GM18868 (cell line): ENCODE data around the gene TPSD1.
"Not testable (repeated sequence)": the region's sequence is repeated elsewhere in the genome, so short reads cannot be mapped to it uniquely, and the experiment has no call there.

Experiments
- ATAC-seq: cut with Tn5 transposase; IDR thresholded peaks from one replicate; pipeline ENCODE4 v1.9.1; 2021; ENCODE audit warnings: mild to moderate bottlenecking, moderate library complexity; ENCODE audit not compliant: unreplicated experiment

The TPSD1 gene

DNA sequence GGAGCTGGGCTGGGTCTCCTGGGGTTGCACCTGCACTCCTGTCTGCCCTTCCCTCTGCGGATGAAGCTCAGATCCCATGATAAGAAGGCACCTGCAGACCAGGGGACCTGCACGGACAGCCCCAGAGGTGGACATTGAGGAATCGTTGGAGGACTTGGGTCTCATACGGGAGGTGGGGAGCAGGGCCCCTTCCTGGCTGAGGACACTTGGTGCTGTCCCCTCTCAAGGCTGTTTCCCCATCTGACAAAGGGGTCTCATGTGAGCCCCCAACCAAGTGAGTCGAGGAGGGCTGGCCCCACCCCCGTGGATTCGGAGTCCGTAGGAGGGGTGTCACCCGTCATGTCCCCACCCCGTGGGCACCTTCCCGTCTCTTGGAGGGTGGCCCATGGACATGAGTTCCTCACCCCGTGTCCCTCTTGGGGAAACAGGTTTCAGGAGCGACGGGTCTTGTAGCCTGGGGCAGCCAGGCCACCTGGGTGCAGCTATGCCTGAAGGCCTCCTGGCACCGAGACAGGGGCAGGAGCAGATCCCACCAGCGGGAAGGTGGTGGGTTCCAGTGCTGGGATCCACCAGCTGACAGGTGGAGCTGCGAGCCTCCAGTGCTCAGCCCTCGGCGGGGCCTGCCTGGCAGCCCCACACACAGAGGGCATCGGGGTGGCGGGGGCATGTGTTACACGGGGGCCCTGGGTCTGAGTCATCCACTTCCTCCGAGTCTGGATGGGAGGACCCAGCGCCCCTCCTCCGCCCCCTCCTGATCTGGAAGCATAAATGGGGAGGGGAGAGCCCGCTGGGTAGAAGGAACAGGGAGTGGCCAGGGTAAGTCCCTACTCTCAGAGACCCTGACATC is at the start of gene TPSD1:
Gene TPSD1 (plus strand): TSS at position 794 of the 847 bp plus-strand sequence. CDS start 212 bp downstream, outside the sequence.
- not testable (repeated sequence) for ATAC-seq

- ATAC-seq, result no peak
Measured at GRCh38 chr16:1206326-1206725, 49.5 kb upstream of the TPSD1 start.

DNA sequence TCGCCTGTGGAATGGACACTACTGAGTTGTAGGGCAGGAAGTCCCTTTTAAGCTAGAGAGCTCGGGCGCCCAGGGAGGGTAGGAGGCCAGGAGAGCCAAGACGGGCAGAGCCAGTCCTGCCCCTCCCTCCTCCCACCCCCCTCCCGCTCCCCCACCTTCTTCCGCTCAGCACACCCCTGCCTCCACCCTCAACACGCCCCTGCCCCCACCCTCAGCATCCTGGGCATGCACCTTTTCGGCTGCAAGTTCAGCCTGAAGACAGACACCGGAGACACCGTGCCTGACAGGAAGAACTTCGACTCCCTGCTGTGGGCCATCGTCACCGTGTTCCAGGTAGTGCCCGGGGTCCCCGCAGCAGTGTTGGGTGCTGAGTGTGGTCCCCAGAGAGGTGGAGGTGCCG is 49.1 kb upstream of the TPSD1 start:
- no peak for ATAC-seq

DNA sequence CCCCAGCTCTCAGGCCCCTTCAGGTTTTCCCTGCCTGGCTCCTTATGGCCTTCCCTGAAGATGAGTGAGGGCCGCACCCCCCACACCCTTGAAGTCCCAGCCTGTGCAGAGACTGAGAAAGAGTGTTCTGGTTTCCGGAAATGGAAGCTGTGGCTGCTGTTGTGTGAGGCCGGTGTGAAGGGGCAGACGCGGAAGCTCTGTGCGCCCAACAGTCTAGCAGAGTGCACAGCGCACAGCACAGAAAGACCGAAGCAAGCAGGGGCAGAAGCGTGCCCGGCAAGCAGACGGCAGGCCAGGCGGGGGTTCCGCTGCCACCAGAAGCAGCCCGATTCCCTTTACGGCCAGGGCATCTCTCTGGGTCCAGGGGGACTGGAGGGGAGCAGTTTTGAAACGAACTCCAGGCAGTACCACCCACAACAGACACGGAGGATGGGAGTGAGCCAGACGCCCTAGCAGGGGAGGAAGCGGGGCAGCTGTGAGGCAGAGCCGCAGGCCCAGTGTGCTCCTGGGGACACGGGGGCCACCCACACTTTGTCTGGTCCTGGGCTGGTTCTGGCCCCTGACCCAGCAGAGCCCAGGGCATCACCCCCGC is 47.5 kb upstream of the TPSD1 start:
- ATAC-seq, result no peak

DNA sequence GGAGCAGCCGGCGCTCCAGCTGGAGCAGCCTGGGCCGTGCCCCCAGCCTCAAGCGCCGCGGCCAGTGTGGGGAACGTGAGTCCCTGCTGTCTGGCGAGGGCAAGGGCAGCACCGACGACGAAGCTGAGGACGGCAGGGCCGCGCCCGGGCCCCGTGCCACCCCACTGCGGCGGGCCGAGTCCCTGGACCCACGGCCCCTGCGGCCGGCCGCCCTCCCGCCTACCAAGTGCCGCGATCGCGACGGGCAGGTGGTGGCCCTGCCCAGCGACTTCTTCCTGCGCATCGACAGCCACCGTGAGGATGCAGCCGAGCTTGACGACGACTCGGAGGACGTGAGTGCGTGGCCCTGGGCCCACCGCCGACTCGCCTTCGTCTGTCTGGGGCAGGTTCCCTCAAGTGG is 46.8 kb upstream of the TPSD1 start:
- ATAC-seq, result no peak

- no peak for ATAC-seq
Measured at GRCh38 chr16:1210461-1210860, 45.4 kb upstream of the TPSD1 start.

GRCh38 chr16:1211451-1212268 is 44.2 kb upstream of the TPSD1 start:
- no peak for ATAC-seq

GRCh38 chr16:1212616-1213194 is 43.2 kb upstream of the TPSD1 start:
- ATAC-seq, result no peak

DNA sequence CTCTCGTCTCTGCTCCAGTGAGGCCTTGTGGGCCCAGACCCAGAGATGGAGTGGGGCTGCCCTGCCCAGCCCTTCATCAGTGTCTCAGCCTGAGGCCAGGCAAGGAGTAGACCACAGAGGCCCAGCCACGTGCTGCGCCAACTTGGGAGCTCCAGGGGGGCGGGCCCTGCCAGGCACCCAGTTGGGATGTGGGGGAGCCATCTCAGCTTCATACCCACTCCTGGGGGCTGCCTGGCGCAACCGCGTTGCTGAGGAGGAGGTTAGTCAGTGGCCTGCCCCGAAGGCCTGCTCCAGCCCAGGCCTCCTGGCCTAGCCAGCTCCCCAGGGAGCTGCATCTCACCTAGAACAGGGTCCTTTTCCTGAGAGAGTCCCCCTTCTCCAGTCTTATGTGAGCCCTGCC is 42.6 kb upstream of the TPSD1 start:
- ATAC-seq, result no peak

DNA sequence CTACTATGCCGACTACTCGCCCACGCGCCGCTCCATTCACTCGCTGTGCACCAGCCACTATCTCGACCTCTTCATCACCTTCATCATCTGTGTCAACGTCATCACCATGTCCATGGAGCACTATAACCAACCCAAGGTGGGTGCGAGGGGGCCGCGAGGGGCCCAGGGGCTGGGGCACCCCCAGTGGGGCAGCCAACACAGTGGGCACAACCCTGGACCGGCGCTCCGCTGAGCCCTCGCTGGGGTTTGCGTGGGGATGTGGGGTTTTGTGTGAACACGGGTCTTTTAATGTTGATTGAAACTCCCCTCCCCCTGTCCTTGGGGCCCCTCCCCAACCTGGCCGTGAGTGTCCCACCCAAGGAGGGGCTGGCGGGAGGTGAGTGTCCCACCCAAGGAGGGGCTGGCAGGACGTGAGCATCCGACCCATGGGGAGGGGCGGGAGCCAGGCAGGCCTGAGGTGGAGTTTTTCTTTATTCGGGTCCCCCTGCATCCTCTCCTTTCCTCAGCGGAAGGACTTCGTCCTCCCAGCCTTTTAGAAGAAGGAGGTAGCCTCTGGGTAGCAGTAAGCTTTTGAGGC is 42.0 kb upstream of the TPSD1 start:
- ATAC-seq, result no peak

GRCh38 chr16:1214719-1215118 is 41.1 kb upstream of the TPSD1 start:
- no peak for ATAC-seq

GRCh38 chr16:1215574-1216295 is 40.1 kb upstream of the TPSD1 start:
- no peak for ATAC-seq

- ATAC-seq, result no peak
Measured at GRCh38 chr16:1216296-1216619, 39.6 kb upstream of the TPSD1 start.

DNA sequence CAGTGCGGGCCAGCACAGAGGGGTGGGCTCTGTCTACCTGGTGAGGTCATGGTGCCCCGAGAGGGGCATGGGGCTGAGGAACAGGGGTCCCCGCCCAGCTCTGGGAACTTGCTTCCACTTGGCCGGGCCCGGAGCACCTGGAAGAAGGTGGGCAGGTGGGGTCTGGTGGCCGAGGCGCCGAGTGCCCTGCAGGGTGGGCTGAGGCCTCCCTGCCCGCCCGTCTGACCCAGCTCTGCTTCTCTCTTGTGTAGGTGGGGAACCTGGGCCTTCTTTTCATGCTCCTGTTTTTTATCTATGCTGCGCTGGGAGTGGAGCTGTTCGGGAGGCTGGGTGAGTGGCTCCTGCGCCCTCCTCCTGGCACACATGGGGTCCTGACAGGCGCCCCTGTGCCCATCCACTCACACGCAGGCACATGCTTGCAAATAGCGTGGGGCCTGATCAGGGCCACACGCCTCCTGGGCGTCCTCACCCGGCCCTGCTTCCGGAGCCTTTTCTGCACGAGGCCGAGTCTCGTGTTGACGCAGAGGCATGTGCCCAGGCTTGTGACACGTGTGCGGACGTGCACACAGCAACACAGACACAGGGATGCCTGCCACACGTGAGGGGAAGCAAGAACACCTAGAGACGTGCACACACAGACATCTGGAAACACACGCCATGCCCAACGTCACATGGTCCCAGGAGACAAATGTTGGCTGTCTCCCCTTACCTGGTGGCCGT is 39.0 kb upstream of the TPSD1 start:
- no peak for ATAC-seq

GRCh38 chr16:1217526-1217925 is 38.3 kb upstream of the TPSD1 start:
- ATAC-seq, result no peak

GRCh38 chr16:1218061-1218929 is 37.6 kb upstream of the TPSD1 start:
- ATAC-seq, result no peak

- ATAC-seq, result no peak
Measured at GRCh38 chr16:1218930-1219611, 36.8 kb upstream of the TPSD1 start.

DNA sequence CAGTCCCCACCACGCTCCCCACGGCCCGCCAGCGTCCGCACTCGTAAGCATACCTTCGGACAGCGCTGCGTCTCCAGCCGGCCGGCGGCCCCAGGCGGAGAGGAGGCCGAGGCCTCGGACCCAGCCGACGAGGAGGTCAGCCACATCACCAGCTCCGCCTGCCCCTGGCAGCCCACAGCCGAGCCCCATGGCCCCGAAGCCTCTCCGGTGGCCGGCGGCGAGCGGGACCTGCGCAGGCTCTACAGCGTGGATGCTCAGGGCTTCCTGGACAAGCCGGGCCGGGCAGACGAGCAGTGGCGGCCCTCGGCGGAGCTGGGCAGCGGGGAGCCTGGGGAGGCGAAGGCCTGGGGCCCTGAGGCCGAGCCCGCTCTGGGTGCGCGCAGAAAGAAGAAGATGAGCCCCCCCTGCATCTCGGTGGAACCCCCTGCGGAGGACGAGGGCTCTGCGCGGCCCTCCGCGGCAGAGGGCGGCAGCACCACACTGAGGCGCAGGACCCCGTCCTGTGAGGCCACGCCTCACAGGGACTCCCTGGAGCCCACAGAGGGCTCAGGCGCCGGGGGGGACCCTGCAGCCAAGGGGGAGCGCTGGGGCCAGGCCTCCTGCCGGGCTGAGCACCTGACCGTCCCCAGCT is 35.7 kb upstream of the TPSD1 start:
- ATAC-seq, result no peak
